ENCODE measurements around the gene SLC25A28. TPM values are rescaled to one million over a fixed set of nuclear protein-coding genes. Genes with fewer than 3 reads are reported as not detected.
A peak's percentile ranks its signal among the peaks of the same experiment; 100 is the strongest.

SLC25A28 gene, protein sequence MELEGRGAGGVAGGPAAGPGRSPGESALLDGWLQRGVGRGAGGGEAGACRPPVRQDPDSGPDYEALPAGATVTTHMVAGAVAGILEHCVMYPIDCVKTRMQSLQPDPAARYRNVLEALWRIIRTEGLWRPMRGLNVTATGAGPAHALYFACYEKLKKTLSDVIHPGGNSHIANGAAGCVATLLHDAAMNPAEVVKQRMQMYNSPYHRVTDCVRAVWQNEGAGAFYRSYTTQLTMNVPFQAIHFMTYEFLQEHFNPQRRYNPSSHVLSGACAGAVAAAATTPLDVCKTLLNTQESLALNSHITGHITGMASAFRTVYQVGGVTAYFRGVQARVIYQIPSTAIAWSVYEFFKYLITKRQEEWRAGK
- polyA plus RNA-seq (ENCODE audit: insufficient read length in 4 of 4): 10 to 100 TPM; 31.8 to 49.3 (median 41.0) TPM

DNA sequence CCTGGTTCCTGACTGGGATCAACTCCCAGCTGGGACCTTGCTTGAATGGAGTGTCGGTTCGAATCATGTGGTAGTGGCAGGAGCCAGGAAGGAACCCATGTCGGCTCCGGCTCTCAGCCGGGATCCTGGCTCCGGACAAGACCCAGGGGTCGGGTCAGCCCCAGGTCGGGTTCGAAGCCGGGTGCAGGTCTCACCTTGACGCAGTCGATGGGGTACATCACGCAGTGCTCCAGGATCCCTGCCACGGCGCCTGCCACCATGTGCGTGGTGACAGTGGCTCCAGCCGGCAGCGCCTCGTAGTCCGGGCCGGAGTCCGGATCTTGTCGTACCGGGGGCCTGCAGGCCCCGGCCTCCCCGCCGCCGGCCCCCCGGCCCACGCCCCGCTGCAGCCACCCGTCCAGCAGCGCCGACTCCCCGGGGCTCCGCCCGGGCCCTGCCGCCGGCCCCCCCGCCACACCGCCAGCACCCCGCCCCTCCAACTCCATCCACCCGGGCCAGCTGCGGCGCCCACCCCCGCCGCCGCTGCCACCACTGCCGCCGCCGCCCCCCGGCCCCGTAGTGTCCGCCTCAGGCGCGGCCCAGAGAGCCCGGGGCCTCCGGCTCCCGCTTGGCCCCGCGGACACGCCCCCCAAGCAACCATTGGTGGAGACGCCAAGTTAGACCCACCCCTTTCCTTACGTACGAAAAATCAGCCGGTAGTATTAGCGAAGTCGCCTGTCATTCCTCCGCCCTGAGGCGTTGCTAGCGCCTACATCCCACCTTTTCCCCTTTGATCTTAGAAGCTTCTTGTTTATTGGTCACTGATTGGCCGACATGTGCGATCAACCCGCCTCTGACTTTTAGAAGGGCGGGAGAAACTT is at the start of gene SLC25A28:
SLC25A28 (minus strand) TSS at position 589 of the 860 bp plus-strand sequence; CDS start at position 485, 104 bp downstream.
- DNase-seq (ENCODE audit: low read depth in 4 of 4, low spot score in 2 of 4): peak; percentile 95 to 98 (median 97)

DNA sequence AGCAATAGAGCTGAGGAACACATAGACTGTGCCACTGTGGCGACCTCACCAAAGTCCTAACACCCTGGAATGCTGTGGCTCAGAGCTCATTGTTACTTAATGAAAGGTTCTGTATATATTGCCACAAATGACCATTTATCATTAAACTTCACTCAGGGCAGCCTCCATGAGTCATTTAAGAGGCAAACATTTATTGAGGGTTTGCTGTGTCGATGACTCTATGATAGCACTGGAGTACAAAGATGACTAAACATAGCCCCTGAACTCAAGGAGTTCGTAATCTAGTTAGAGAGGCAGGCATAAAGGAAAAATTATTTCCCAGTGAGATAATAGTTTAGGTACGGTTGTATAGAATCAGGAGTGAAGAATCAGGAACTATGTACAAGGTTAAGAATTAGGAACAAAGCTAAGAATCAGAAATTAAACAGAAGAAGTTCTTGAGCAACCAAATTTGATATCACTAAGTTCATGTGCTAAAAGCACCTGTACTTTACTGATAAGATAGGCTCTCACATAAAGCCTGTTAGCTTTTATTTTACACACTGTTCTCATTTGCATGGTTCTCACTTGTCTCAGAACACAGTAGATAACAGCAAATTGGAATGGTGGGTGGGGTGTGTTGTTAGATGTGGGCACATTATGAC is 47.0 kb upstream of the SLC25A28 start:
- DNase-seq (ENCODE audit: low read depth in 4 of 4, low spot score in 2 of 4): no peak

- no peak for DNase-seq (ENCODE audit: low read depth in 4 of 4, low spot score in 2 of 4)
Observed at GRCh38 chr10:99665304-99665703, 45.1 kb upstream of the SLC25A28 start.

DNA sequence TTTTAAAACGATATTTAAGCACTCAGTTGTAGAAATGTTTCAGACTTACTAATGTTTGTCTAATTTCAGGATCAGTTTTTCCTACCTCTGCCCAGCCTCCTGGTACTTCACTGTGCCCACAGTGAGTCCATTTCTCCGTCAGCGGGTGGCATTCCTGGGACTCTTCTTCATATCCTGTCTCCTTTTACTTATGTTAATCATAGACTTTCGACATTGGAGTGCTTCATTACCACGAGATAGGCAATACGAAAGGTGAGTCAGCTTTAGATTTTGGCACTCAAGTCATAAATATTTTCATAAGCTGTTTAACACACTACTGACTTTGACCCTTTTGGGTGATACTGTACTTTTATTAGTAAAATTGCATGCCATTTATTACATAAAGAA is 41.1 kb upstream of the SLC25A28 start:
- DNase-seq (ENCODE audit: low read depth in 4 of 4, low spot score in 2 of 4): no peak

DNA sequence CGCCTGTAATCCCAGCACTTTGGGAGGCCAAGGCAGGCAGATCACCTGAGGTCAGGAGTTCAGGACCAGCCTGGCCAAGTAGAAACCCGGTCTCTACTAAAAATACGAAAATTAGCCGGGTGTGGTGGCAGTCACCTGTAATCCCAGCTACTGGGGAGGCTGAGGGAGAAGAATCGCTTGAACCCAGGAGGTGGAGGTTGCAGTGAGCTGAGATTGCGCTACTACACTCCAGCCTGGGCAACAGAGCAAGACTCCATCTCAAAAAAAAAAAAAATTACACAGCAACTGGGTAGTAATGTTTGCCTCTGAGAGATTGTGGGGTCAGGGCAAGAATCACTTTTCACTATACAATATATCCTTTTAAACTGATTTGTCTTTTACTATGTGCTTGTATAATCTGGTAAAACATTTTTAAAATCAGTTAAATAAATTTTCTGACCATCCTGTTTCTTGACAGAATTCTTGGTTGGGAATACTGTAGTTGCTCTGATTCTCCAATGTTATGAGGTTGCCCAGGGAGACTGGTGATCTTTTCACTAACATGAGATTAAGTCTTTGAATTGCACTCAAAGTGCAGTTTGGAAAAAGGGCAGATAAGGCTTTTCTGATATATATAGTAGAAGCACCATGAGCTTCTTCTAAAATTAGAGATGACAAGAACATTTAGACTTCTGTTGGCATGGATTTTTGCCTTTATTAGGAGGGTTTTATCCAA is 40.6 kb upstream of the SLC25A28 start:
- no peak for DNase-seq (ENCODE audit: low read depth in 4 of 4, low spot score in 2 of 4)

DNA sequence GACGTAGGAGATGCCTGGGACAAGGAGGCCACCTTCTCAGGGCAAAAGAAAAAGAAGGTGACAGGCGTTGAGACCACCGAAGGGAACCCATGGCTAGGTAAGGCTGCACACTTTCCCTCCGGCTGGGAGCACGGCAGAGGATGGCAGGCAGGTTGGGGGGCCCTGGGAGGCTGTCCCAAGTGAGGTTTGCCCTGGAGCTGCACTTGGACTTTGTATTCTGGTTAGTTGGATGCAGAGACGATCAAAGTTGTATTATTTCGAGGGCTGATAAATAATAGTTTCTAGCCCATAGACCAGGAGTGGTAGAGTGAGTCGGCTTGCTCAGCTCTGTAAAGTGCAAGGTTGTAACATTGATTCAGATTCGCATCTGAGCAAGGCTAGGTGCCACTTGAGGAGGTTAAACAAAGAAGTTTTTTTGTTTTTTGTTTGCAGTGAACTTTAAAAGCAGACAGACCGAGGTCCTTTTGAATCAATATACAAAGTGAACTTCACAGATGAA is 39.7 kb upstream of the SLC25A28 start:
- no peak for DNase-seq (ENCODE audit: low read depth in 4 of 4, low spot score in 2 of 4)

- peak in 3 of 4 donors; percentile 72 to 93 (median 87) for DNase-seq (ENCODE audit: low read depth in 4 of 4, low spot score in 2 of 4)
Observed at GRCh38 chr10:99659031-99659867, 39.0 kb upstream of the SLC25A28 start, which contains the start of gene ENTPD7. Gene ENTPD7 (plus strand): TSS chr10:99659509. CDS start chr10:99659957, 448 bp downstream.

GRCh38 chr10:99658622-99659030 is 38.4 kb upstream of the SLC25A28 start:
- no peak for DNase-seq (ENCODE audit: low read depth in 4 of 4, low spot score in 2 of 4)

DNA sequence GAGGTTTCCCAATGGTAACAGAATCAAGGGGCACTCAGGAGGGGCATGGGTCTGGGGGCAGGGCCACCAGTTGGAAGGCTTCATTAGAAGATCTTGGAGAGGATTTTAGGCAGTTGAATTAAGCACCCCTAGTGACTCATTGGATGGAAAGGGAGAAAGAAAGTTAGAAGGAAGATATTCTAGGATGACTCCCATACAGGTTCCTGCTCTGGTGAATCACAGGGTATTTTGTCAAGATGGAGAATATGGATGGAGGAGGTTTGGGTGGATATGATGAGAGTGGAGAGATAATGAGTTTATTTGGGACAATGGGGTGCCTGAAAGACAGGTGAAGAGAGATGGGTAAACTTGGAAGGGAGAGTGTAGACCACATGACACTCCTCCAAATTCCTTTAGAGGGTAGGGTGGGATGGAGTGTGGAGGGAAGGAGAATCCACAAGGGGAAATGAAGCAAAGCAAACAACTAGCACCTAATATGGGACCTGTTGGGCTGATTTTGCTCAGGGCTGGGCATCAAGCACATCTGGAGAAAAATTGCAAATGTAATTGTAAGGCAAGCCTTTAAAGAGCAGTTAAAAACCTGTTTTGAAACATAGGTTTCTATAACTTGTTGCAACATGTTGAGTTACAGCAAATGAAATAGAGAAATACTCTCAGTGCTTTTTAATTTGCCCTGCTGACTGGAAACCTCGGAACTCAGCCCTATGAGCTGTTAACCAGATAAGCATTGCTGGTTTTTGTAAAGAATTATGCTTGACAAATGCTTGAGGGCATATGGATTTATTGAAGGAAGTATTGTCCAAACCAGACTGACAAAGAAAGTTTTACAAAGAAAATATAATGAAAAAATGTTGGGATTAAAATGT is 36.2 kb upstream of the SLC25A28 start:
- DNase-seq (ENCODE audit: low read depth in 4 of 4, low spot score in 2 of 4): no peak

- no peak for DNase-seq (ENCODE audit: low read depth in 4 of 4, low spot score in 2 of 4)
Observed at GRCh38 chr10:99654390-99655175, 34.3 kb upstream of the SLC25A28 start.

GRCh38 chr10:99652800-99653390 is 32.7 kb upstream of the SLC25A28 start:
- DNase-seq (ENCODE audit: low read depth in 4 of 4, low spot score in 2 of 4): no peak

DNA sequence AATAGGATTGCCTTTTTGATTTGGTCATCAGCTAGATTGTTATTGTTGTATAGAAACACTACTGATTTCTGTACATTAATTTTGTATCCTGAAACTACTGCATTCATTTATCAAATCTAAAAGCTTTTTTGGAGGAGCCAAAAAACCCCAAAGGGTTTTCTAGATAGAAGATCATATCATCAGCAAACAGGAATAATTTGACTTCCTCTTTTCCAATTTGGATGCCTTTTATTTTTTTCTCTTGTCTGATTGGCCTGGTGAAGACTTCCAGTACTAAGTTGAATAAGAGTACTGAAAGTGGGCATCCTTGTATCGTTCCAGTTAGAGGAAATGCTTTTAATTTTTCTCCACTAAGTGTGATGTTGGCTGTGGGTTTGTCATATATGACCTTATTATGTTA is 28.5 kb upstream of the SLC25A28 start:
- no peak for DNase-seq (ENCODE audit: low read depth in 4 of 4, low spot score in 2 of 4)

DNA sequence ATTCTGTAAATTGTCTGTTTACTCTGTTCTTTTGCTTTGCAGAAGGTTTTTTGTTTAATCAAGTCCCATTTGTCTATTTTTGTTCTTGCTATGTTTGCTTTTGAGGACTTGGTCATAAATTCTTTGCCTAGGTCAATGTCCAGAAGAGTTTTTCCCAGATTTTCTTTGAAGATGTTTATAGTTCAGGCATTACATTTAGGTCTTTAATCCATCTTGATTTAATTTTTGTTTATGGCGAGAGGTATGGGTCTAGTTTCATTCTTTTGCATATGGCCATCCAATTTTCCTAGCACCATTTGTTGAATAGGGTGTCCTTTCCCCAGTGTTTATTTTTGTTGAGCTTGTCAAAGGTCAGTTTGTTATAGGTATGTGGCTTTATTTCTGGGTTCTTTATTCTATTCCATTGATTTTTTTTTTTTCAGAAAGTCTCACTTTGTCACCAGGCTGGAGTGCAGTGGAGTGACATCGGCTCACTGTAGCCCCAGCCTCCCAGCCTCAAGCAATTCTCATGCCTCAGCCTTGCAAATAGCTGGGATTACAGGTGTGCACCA is 27.4 kb upstream of the SLC25A28 start:
- no peak for DNase-seq (ENCODE audit: low read depth in 4 of 4, low spot score in 2 of 4)

- no peak for DNase-seq (ENCODE audit: low read depth in 4 of 4, low spot score in 2 of 4)
Observed at GRCh38 chr10:99633832-99634231, 13.6 kb upstream of the SLC25A28 start.

DNA sequence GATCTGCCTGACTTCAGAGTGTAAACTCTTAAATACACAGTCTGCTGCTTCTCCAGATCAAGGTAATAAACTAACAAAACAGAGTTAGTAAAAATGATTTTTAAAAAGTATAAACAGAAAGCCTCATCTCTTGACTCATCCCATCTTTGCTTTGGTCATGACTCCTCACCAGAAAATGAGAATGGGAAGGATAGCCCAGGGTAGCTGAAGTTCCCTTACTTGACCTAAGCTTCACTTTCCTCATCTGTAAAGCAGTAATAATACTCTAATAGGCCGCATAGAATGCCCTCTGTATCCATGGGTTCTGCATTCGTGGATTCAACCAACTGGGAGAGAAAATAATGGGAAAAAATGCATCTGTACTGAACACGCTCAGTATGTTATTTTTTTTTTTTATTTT is 11.3 kb upstream of the SLC25A28 start:
- DNase-seq (ENCODE audit: low read depth in 4 of 4, low spot score in 2 of 4): no peak

DNA sequence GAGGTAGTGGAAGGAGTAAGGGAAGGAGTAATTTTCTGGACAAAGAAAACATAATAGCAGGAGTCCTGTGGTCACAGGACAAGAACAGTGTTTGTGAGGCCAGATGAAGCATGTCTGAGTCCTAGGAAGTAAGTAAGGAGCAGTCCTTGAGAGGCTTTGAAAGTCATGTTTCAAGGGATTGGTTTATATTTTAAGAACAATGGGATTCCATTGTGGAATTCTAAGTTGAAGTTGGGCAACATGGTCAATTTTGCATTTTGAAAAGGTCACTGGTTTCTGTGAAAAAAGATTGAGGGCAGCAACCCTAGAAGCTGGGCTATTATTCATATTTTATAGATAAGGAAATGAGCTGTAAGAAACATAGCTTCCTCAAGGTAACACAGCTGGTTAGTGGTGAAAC is 10.8 kb upstream of the SLC25A28 start:
- no peak for DNase-seq (ENCODE audit: low read depth in 4 of 4, low spot score in 2 of 4)

DNA sequence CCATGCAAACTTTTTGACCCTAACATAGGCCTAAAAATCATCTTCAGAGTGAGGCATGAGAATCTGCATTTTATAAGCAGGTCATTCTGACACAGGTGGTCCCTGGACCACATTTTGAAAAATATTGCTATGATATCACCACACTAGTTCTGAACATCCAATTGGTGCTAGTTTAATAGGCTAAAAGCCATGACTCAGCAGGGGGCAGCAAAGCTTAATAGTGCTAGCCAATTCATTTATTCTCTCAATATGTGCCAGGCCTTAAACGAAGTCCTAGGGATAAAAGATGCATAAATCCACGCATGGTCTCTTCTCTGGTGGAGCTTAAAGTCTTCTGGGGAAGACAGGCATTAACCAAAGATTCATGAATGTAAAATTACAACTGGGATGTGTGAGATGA is 10.2 kb upstream of the SLC25A28 start:
- no peak for DNase-seq (ENCODE audit: low read depth in 4 of 4, low spot score in 2 of 4)

Data from left renal cortex interstitium (tissue), 4 donors.